Fibroblast of pulmonary artery (primary cell): ENCODE measurements around the gene FAF1.

Experiments
- DNase-seq: peaks from one replicate; pipeline ENCODE4 v3.0.0-alpha.2; 2010; ENCODE audit warnings: low read depth
- H3K4me3 ChIP-seq: replicated peaks from 2 replicates; pipeline ENCODE4 v1.5.1; 2011; ENCODE audit warnings: low read depth, mild to moderate bottlenecking, control low read depth, low read length, moderate library complexity
- TF ChIP-seq, protein P1 (sequence below): IDR thresholded peaks from 2 replicates; pipeline ENCODE4 v1.5.1; 2011; ENCODE audit warnings: mild to moderate bottlenecking, control low read depth, low read length, inconsistent platforms; ENCODE audit errors: missing control alignments

FAF1 gene

DNA sequence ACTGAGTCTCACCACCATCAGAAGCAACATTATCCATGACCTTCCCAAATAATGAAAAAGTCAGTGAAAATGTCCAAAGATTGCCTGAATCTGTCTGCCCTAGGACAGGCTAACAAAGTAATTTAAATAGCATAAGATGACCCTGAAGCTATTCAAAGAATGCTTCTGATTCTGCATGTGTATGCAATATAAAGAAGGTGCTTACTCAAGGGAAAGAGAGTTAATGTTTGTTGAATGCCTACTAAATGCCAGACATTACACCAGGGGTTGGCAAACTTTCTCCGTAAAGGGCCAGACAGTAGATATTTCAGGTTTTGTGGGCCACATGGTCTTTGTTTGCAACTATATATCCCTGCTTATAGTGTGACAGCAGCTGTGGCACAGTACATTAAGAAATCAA is 314.9 kb downstream of the FAF1 start:
- DNase-seq, result no peak
- no peak overlapping the region for H3K4me3 ChIP-seq
- TF ChIP-seq, protein P1, sequence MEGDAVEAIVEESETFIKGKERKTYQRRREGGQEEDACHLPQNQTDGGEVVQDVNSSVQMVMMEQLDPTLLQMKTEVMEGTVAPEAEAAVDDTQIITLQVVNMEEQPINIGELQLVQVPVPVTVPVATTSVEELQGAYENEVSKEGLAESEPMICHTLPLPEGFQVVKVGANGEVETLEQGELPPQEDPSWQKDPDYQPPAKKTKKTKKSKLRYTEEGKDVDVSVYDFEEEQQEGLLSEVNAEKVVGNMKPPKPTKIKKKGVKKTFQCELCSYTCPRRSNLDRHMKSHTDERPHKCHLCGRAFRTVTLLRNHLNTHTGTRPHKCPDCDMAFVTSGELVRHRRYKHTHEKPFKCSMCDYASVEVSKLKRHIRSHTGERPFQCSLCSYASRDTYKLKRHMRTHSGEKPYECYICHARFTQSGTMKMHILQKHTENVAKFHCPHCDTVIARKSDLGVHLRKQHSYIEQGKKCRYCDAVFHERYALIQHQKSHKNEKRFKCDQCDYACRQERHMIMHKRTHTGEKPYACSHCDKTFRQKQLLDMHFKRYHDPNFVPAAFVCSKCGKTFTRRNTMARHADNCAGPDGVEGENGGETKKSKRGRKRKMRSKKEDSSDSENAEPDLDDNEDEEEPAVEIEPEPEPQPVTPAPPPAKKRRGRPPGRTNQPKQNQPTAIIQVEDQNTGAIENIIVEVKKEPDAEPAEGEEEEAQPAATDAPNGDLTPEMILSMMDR, result no peak

DNA sequence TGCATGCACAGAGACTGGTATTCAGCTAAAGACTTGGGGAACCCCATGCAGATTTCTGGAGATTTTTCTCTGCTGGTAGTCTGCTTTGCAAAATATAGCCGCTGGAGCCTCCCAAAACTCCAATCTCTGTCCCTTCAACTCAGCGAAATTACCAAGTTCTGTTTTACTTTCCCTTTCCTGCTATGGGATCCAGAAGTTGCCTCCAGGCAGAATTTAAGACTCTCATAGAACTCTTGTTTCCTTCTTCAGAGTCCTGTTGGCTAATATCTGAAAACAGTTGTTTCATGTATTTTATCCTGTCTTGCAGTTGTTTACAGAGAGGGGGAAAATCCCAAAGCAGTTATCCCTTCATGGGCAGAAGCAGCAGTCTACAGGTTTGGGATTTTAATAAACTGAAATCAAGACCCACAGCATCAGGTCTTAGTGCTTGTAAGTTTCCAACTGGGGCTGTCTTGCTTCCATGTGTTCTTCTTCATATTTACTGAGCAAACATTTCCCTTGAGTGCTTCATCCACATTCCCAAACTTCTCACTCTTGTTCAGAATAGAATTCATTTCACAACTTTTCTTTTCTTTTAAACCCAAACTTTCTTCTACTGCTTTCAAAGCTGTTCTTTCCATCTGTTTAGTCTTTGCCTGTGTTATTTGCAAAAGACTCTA is 315.5 kb downstream of the FAF1 start:
- H3K4me3 ChIP-seq, result no peak overlapping the region
- TF ChIP-seq, protein P1, result no peak
- no peak for DNase-seq

GRCh38 chr1:50637460-50637859 is 322.6 kb downstream of the FAF1 start:
- H3K4me3 ChIP-seq, result no peak overlapping the region
- DNase-seq, result no peak
- TF ChIP-seq, protein P1, result no peak

- no peak for DNase-seq
- no peak overlapping the region for H3K4me3 ChIP-seq
- TF ChIP-seq, protein P1, result no peak
Observed at GRCh38 chr1:50634251-50634650, 325.8 kb downstream of the FAF1 start.

- no peak overlapping the region for H3K4me3 ChIP-seq
- DNase-seq, result no peak
- TF ChIP-seq, protein P1, result no peak
Observed at GRCh38 chr1:50633465-50633864, 326.6 kb downstream of the FAF1 start.

DNA sequence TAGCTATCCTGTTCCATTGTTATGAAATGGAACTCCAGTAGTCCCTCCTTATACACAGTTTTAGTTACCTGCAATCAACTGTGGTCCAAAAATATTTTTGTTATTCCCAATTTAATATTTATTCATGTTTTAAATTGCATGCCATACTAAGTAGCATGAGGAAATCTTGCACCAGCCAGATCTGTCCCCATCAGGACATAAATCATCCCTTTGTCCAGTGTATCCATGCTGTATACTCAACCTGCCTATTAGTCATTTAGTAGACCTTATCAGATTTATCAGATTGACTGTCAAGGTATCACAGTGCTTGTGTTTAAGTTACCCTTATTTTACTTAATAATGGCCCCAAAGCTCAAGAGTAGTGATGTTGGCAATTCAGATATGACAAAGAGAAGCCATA is 328.9 kb downstream of the FAF1 start:
- DNase-seq, result no peak
- H3K4me3 ChIP-seq, result no peak overlapping the region
- TF ChIP-seq, protein P1, result no peak

GRCh38 chr1:50622259-50622658 is 337.8 kb downstream of the FAF1 start:
- no peak overlapping the region for H3K4me3 ChIP-seq
- DNase-seq, result no peak
- TF ChIP-seq, protein P1, result no peak
